SKM-1 treated with dmso at 0.1 percent for 144 hours (cell line): ENCODE results near the gene AGAP2.
"Not testable (repeated sequence)": the region's sequence is repeated elsewhere in the genome, so short reads cannot be mapped to it uniquely, and the experiment has no call there.

Experiments used
- DNase-seq: peaks from one replicate; lab custom pipeline; 2025; ENCODE audit not compliant: unreplicated experiment; lab: John Stamatoyannopoulos, UW

Gene AGAP2

DNA sequence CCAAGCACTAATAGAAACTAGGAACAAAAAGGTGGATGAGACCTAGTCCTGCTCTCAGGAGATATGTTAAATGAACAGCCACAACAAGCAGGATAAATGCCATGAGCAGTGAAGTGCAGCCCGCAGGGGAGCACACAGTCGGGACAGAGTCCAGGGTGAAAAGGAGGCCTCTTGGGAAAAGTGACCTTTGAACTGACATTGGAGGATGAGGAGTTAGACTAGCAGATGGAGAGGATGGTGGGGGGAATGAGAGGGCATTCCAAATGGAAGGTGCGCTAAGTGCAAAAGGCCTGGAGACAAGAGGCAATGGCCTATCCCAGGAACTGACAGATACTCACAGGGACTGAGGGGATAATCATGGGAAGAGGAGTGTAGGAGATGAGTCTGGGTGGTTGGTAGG lies 40.1 kb downstream of the AGAP2 start:
- DNase-seq: no peak

DNA sequence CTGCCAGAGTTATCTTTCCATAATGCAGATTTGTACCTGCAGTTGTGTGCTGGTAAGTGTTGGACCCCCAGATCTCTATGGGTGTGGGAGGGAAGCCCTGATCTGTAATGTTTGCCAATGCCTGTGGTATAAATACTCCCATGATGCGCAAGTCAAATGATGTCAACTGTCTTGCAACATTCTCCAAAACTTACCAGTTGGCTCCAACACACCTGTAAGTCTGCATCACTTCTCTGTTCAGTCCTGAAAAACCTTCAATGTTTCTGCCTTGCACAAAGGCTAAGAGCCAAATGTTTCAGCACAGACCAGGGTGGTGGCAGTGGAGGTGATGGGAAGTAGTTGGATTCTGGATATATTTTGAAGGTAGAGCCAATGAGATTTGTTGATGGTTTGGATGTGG lies 41.5 kb downstream of the AGAP2 start:
- DNase-seq: no peak

DNA sequence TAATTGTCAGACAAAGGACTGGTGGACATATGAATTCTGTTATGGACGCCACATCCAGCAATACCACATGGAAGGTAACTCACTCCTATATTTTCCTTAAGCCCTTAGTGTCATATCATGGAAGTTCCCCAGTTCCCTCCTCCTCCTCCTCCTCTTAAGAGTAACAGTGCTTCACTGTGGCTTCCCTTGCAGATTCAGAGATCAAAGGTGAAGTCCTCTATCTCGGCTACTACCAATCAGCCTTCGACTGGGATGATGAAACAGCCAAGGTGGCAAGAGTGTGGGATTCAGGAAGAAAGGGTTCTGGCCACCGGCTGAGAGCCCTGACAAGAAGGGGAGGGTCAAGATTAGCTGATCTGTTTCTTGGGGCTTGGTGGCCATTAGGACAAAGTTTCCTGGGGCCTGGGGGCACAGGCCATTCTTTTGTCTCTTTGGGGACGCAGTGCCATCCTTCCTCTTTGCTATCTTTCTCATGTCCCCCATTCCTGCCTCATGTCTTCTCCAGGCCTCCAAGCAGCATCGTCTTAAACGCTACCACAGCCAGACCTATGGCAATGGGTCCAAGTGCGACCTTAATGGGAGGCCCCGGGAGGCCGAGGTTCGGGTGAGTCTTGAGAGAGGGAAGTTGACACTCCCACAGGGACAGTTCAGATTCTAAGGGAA lies 42.6 kb downstream of the AGAP2 start:
- no peak for DNase-seq

DNA sequence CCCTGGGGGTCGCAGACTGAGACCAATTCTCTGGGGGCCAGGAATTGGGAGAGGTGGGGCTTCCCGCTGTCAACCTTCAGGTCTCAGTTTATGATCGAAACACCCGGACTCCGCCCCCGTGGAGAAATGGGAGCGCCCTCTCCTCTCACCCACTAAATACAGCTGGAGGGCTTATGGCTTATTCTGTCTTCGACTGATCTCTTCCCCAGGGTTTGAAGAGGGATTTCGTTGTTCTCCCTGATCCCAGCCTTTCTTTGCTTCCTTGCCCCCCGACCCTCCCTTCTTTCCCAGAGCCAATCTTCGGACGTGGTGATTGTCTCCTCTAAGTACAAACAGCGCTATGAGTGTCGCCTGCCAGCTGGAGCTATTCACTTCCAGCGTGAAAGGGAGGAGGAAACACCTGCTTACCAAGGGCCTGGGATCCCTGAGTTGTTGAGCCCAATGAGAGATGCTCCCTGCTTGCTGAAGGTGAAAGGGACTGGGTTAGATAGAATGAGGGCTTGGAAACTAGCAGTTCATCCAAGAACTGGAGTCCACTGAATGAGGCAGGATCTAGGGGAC lies 44.0 kb downstream of the AGAP2 start:
- DNase-seq: no peak

DNA sequence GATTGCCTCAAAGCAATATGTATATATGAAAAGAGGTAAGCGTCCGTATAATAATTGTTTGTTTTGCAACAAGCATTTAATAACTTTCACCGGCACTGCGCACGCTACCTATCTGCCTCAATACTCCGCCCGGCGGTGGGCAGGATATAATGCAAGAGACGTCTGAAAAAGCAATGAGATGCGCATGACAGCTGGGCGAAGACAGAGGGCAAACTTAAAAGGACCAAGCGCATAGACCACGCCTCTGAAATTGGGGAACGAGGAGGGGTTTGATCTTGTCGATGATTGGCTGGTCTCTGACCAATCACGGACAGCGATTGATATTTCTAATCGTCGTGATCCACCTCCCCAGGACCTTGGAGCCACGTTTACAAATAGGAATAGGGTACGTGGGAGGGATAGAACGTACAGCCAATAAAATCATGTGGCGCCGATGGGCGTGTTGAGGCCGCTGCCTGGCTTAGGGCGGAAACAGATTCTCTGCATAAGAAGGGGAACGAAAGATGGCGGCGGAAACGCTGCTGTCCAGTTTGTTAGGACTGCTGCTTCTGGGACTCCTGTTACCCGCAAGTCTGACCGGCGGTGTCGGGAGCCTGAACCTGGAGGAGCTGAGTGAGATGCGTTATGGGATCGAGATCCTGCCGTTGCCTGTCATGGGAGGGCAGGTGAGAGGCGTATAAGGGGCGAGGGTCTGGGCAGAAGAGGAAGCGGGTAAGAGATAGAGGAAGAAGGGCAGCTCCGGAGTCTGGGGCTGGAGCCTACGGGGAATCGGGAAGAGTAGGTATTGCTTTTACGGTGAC lies 44.7 kb downstream of the AGAP2 start, which contains the start of gene OS9:
OS9 (plus strand) TSS at position 474 of the 800 bp plus-strand sequence; CDS start at position 504, 30 bp downstream.
- peak; percentile 99 for DNase-seq

DNA sequence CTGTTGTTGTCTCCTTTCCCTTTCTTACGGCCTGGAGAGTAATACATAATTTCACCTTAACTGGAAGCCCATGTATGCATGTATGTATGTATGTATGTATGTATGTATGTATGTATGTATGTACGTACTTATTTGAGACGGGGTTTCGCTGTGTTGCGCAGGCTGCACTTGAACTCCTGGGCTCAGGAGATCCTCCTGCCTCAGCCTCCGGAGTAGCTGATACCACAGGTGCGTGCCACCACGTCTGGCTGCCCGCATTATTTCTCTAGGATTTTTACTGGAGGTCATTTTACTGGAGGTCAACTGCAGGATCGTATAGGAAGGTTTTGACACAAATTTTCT lies 45.3 kb downstream of the AGAP2 start:
- no peak for DNase-seq

DNA sequence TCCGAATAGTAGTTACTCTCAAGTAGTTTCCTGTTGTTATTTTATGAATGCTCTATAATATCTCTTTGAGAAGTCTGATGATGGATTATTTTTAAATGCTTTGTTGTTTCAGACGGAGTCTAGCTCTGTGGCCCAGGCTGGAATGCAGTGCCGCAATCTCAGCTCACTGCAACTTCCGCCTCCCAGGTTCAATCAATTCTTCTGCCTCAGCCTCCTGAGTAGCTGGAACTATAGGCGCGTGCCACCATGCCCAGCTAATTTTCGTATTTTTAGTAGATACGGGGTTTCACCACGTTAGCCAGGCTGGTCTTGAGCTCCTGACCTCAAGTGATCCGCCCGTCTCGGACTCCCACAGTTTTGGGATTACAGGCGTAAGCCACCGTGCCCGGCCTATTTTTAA lies 46.0 kb downstream of the AGAP2 start:
- no peak for DNase-seq

DNA sequence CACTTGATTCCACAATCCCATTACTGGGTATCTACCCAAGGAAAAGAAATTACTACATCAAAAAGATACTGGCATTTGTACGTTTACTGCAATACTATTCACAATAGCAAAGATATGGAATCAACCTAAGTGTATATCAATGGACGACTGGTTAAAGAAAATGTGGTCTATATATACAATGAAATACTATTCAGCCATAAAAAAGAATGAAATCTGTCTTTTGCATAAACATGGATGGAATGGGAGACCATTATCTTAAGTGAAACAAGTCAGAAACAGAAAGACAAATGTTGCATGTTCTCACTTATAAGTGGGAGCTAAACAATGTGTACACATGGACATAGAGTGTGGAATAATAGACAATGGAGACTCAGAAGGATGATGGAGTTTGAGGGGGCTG lies 49.6 kb downstream of the AGAP2 start:
- no peak for DNase-seq

DNA sequence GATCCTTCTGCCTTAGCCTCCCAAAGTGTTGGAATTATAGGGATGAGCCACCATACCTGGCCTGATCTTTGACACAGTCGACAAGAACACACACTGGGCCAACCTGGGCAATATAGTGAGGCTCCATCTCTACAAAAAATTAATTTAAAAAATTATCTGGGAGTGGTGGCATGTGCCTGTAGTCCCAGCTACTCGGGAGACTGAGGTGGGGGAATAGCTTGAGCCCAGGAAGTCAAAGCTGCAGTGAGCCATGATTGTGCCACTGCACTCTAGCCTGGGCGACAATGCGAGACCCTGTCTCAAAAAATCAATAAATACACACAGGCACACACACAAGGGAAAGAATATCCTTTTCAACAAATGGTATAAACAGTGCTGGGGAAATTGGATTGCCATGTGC lies 50.7 kb downstream of the AGAP2 start:
- no peak for DNase-seq

DNA sequence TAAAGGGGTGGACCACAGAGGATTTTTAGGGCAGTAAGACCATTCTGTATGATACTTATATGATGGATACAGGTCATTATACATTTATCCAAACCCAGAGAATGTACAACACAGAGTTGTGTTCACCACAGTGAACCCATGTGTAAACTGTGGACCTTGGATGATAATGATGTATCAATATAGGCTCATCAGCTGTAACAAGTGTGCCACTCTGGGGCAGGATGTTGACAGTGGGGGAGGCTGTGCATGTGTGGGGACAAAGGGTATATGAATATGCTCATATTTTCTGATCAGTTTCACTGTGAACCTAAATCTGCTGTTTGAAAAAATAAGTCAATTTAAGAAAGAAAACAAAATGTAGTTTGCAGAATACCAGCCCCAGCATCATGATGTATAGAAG lies 58.8 kb downstream of the AGAP2 start:
- DNase-seq: no peak

DNA sequence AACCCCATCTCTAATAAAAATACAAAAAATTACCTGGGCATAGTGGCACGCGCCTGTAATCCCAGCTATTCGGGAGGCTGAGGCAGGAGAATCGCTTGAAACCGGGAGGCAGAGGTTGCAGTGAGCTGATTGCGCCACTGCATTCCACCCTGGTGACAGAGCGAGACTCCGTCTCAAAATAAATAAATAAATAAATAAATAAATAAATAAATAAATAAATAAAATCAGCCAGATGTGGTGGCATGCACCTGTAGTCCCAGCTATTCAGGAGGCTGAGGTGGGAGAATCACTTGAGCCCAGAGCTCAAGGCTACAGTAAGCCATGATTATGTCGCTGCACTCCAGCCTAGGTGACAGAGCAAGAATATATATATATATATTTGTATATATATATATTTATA lies 60.6 kb downstream of the AGAP2 start:
- DNase-seq: not testable (repeated sequence)

DNA sequence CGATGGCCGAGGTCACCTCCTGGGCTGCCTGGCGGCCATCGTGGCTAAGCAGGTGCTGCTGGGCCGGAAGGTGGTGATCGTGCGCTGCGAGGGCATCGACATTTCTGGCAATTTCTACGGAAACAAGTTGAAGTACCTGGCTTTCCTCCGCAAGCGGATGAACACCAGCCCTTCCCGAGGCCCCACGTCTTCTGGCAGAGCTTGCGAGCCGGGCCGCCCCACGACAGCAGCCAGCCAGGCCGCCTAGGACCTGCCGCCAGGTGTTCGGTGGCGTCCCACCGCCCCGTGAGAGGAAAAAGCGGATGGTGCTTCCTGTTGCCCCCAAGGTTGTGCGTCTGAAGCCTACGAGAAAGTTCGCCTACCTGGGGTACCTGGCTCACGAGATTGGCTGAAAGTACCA lies 63.9 kb downstream of the AGAP2 start:
- DNase-seq: no peak
